Activated naive CD4-positive, alpha-beta T cell treated with anti-CD3 and anti-CD28 coated beads, Interleukin-2, amount 10 ng/mL, durations not matched to agents 5 hours and 36 hours (primary cell): ENCODE results near the gene PDSS2. TPM values are rescaled to one million over a fixed set of nuclear protein-coding genes. Genes with fewer than 3 reads are reported as not detected.

ENCODE experiments used
- total RNA-seq, 2 experiments: library from RNA; stranded (reverse); gene quantifications; one replicate each; pipeline ENCODE4 v1.2.3, GENCODE V29; 2021

PDSS2 gene
- total RNA-seq = 10 to 100 TPM; 10.3 to 12.7 TPM

GRCh38 chr6:107459283-107460082 lies at the start of gene PDSS2:
PDSS2 (minus strand) TSS chr6:107459564; CDS start chr6:107459285, 279 bp downstream.

GRCh38 chr6:107489636-107490565 lies 30.5 kb upstream of the PDSS2 start, which contains the start of gene SOBP:
SOBP (plus strand) TSS chr6:107490117; CDS start chr6:107490617, 500 bp downstream.

GRCh38 chr6:107114926-107115694 lies 344.3 kb downstream of the PDSS2 start, which contains the start of gene BEND3:
BEND3 (minus strand) TSS chr6:107115515; CDS start chr6:107099285, 16,230 bp downstream.

Other genes with a start within 250 kb of the PDSS2 start
- not detected for gene SOBP, start 30.6 kb upstream of the PDSS2 start, total RNA-seq